G401 (cell line): Measurements from ENCODE around the gene USP28. TPM values are rescaled to one million over a fixed set of nuclear protein-coding genes. Genes with fewer than 3 reads are reported as not detected.
"Not testable (repeated sequence)": the region's sequence is repeated elsewhere in the genome, so short reads cannot be mapped to it uniquely, and the experiment has no call there.

Experiments used
- DNase-seq: peaks from one replicate; pipeline ENCODE4 v3.0.0-alpha.2; 2015; ENCODE audit warnings: low spot score
- in situ Hi-C: cut with HindIII; loops from 2 replicates; pipeline ENCODE4 v1.10.0; 2016; ENCODE audit warnings: low sequenced_read_pairs, mixed read lengths
- total RNA-seq: library from RNA; depleted of rRNA; stranded (reverse); fragments of >200 nt; shearing (Covaris generic); gene quantifications from 2 replicates; pipeline ENCODE4 v1.2.3, GENCODE V29; 2014; rRNA removed

The USP28 gene, protein sequence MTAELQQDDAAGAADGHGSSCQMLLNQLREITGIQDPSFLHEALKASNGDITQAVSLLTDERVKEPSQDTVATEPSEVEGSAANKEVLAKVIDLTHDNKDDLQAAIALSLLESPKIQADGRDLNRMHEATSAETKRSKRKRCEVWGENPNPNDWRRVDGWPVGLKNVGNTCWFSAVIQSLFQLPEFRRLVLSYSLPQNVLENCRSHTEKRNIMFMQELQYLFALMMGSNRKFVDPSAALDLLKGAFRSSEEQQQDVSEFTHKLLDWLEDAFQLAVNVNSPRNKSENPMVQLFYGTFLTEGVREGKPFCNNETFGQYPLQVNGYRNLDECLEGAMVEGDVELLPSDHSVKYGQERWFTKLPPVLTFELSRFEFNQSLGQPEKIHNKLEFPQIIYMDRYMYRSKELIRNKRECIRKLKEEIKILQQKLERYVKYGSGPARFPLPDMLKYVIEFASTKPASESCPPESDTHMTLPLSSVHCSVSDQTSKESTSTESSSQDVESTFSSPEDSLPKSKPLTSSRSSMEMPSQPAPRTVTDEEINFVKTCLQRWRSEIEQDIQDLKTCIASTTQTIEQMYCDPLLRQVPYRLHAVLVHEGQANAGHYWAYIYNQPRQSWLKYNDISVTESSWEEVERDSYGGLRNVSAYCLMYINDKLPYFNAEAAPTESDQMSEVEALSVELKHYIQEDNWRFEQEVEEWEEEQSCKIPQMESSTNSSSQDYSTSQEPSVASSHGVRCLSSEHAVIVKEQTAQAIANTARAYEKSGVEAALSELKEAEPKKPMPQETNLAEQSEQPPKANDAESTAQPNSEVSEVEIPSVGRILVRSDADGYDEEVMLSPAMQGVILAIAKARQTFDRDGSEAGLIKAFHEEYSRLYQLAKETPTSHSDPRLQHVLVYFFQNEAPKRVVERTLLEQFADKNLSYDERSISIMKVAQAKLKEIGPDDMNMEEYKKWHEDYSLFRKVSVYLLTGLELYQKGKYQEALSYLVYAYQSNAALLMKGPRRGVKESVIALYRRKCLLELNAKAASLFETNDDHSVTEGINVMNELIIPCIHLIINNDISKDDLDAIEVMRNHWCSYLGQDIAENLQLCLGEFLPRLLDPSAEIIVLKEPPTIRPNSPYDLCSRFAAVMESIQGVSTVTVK
- total RNA-seq = 37.8 and 40.4 TPM in 2 replicates

- in situ Hi-C loops = no loop called here
- DNase-seq = peak; percentile 95
These were observed at the start of gene USP28 for GRCh38 chr11:113875234-113876073. Gene USP28, minus strand, starts transcription at chr11:113875572. Its CDS starts 71 bp downstream, at chr11:113875501.

DNA sequence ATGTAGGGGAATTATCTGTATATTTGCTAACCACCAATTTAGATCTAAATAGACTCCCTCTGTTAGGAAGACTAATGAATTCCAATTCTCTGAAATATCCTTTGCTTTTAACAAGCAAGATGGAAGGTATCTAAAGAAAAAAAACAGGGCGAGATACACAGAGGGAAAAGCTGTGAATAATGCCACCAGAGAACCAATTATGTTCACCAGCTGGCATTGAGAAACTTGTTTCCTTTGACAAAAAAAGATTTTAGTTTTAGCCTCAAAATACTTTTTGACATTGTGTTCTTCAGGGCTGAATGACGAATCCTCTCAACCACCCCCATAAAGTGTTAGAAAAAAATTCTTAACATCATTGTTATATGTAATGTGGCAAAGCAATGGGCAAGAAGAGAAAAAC lies 48.2 kb upstream of the USP28 start:
- DNase-seq = no peak
- in situ Hi-C loops = no loop called here

DNA sequence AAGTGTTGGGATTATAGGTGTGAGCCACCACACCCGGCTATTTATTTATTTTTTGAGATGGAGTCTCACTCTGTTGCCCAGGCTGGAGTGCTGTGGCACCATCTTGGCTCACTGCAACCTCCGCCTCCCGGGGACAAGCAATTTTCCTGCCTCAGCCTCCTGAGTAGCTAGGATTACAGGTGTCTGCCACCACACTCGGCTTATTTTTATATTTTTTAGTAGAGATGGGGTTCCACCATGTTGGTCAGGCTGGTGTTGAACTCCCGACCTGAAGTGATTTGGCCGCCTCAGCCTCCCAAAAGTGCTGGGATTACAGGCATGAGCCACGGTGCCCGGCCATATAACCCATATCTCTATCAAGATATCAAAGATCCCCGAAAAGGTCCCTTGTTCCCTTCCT lies 36.1 kb upstream of the USP28 start:
- DNase-seq, in situ Hi-C loops: not testable (repeated sequence)

DNA sequence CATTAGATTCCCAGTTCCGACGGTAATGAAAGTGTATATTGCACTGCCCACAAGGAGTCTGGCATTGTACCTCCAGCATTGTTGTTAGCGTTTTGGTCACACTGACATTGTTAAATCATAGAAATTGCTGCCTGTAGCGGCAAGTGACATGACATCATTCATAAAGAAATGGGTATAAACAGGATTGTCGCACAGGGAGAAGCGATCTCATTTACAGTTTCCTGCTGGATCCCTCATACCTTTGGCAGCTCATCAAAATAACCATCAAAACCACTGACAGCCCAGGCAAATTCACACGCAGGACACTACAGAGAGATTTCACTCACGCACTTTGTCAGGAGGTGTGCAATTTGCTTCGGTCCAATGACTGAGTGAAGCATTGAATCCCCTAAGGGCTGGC lies 32.7 kb upstream of the USP28 start:
- peak; percentile 69 for DNase-seq
- in situ Hi-C loops = no loop called here

- in situ Hi-C loops = no loop called here
- DNase-seq = peak; percentile 86
These were observed 32.3 kb upstream of the USP28 start for GRCh38 chr11:113907681-113908080.

DNA sequence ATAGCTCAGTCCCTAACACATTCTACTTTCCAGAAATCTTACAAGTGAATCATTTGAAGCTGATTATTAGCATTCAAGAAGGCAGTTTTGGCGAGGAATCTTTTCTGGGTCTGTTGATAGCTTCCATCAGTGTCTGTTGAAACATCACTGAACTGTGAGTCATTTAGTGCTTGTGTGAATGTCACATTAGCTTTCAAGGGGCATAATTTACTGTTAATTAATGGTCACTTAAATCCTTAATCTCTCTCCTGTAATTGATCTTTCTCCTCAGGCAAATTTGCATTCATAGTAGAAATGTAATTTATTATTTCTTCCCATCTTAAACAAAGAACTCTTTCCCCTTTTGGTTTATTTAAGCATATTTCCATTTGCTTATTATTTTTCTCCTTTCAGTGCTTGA lies 31.8 kb upstream of the USP28 start:
- DNase-seq = no peak
- in situ Hi-C loops = no loop called here

- in situ Hi-C loops = no loop called here
- no peak for DNase-seq
These were observed 31.1 kb upstream of the USP28 start for GRCh38 chr11:113906516-113906915.

DNA sequence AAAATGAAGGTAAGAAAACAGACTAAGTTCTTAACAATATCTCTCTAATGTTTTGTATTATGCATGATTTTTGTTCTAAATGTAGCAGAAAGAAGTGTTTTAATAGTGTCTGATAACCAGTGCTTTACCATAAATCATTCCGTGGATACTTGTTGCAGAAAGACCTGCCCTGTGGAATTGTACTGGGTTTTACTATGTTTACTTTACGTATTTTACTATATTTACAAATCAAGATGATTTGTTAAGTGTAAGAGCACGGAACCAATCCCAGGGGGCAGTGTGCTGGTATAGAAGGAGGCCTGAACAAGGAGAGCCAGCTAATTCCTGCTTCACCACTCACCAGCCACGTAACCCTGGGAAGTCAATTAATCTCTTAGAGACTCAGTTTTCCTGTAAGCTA lies 30.7 kb upstream of the USP28 start:
- peak; percentile 19 for DNase-seq
- in situ Hi-C loops = no loop called here

DNA sequence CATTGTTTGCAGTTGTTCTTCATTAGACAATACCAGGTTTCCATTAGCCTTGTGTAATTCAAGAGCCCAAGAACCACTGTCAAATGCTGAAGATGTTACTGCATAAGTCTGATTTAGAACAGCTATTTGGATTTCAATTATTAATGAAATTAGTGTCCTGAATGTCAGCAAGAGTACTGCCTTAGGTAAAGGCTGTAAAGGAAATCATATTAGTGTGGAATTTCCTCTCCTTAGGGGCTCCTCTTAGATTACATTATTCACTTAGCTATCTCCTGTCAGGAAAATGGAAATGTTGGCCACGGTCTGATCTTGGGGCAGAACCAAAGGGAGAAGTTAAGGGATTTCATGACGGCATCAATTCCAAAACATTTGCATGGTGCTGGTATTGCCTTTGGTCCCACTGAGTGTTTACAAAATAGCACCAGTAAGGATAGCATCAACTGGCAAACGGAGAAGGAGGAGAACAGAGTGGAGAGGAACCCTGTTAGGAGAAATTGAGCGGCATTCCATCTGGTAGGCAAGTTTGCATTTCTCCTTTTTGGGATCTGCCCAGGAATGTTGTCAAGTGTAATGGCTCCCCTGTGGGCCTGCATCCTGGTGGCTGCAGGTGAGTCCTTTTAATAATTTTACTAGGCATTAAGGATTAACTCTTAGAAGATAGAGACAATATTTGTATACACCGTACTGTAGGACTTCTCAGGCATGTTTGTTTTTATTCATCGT lies 29.2 kb upstream of the USP28 start, which contains the start of gene HTR3B:
Gene HTR3B (plus strand): TSS at position 418 of the 723 bp plus-strand sequence. CDS start 138 bp downstream, at position 556.
- in situ Hi-C loops = no loop called here
- DNase-seq = peak; percentile 77

DNA sequence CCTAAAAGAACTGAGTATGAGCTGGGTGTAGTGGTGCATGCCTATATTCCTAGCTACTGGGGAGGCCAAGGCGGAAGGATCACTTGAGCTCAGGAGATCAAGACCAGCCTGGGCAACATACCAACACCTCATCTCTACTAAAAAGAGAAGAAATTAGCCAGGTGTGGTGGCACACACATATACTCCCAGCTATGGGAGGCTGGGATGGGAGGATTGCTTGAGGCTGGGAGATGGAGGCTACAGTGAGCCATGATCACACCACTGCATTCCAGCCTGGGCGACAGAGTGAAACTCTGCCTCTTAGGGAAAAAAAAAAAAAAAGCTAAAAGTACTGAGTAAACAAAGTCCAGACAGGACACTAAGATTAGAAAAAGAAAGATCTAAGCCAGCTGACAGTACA lies 25.8 kb upstream of the USP28 start:
- no peak for DNase-seq
- in situ Hi-C loops = no loop called here

- in situ Hi-C loops = no loop called here
- DNase-seq = peak; percentile 67
These were observed 20.9 kb upstream of the USP28 start for GRCh38 chr11:113896156-113896879.

DNA sequence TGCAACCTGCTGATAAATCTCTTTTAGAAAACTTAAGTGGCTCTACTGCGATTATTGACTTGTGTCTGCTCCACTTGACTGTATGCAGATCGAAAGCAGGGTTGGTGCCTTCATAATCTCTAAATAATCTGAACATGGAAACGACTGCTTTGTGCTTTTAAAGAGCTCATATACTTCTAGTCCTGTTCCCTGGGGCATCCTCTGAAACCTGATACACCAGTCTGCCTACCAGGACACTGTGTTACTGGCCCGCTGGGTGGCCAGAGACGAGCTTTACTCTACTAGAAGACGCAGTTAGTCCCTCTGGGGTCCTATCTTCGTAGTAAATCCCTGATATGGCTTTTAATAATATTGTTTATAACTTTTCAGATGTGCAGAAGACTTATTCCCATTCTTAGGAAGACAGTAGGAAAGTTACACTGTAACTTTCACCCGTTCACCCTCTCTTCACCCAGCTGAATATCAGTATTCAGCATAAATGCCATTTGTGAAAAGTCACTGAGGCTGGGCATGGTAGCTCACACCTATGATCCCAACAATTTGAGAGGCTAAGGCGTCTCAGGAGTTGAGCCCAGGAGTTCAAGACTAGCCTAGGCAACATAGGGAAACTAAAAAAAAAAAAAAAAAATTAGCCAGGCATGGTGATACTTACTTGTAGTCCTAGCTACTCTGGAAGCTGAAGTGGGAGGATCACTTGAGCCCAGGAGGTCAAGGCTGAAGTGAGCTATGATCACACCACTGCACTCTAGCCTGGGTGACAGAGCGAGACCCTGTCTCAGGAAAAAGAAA lies 20.2 kb upstream of the USP28 start:
- in situ Hi-C loops = no loop called here
- DNase-seq = no peak

GRCh38 chr11:113894421-113894996 lies 19.1 kb upstream of the USP28 start:
- no peak for DNase-seq

DNA sequence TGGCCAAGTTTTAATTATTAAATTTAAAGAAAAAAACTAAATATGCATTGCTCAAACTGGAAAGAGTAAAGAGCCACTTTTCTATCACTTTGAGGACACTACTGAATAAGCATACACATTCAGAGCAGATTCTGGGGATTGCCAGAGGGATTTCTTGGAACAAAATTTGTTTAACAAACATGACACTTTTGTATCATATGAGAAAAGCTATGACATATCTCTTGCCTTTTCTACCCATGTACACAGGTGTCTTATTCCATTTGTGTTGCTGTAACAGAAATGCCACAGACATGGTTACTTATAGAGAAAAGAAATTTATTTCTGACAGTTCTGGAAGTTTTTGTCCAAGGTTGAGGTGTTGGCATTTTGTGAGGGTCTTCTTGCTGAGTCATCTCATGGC lies 13.5 kb upstream of the USP28 start:
- in situ Hi-C loops = no loop called here

More at GRCh38 chr11:113894421-113894996, 19.1 kb upstream of the USP28 start:
- in situ Hi-C loops = no loop called here

GRCh38 chr11:113885897-113886296 lies 10.5 kb upstream of the USP28 start:
- DNase-seq = no peak
- in situ Hi-C loops = no loop called here

More for the DNA sequence above, 13.5 kb upstream of the USP28 start:
- DNase-seq = no peak

DNA sequence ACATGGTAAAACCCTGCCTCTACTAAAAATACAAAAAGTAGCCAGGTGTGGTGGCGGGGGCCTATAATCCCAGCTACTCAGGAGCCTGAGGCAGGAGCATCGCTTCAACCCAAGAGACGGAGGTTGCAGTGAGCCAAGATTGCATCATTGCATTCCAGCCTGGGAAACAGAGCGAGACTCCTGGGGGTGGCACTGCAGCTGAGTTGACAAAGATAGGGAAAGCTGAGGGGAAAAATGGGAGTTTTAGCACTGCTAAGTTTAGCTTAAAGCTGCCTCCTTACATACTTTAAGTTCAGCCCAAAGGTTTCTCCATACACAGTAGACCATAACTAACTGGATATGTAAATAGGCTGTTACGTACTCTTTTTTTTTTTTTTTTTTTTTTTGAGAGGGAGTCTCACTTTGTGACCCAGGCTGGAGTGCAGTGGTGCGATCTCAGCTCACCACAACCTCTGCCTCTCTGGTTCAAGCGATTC lies 9.0 kb upstream of the USP28 start:
- DNase-seq = no peak
- in situ Hi-C loops = no loop called here
